Activated T-helper 1 cell treated with anti-CD3 and anti-CD28 coated beads, Interleukin-12 subunit alpha, Interleukin-12 subunit beta, Interleukin-2, Interleukin-4 antibody, amounts not matched to agents 30 ng/mL and 10 ng/mL and 1 ng/mL, durations not matched to agents 14 hours and 24 hours and 36 hours (primary cell): ENCODE results near the gene CORO2A. TPM values are rescaled to one million over a fixed set of nuclear protein-coding genes. Genes with fewer than 3 reads are reported as not detected.
"Not testable (repeated sequence)": the region's sequence is repeated elsewhere in the genome, so short reads cannot be mapped to it uniquely, and the experiment has no call there.

Source experiments
- DNase-seq: peaks from one replicate; pipeline ENCODE4 v3.0.0; 2021; ENCODE audit warnings: low spot score
- H3K27ac Mint-ChIP-seq: one replicate; pipeline ENCODE4 v1.8.0; 2021; ENCODE audit warnings: mild to moderate bottlenecking, mixed read lengths
- H3K27me3 Mint-ChIP-seq: one replicate; pipeline ENCODE4 v1.8.0; 2022; ENCODE audit warnings: mild to moderate bottlenecking, moderate library complexity, mixed read lengths; ENCODE audit not compliant: insufficient read depth
- H3K36me3 Mint-ChIP-seq: one replicate; pipeline ENCODE4 v1.8.0; 2021; ENCODE audit warnings: low read depth, mixed read lengths
- H3K4me1 Mint-ChIP-seq: one replicate; pipeline ENCODE4 v1.8.0; 2021; ENCODE audit warnings: low read depth, mixed read lengths
- H3K4me3 Mint-ChIP-seq: one replicate; pipeline ENCODE4 v1.8.0; 2021; ENCODE audit warnings: mild to moderate bottlenecking, moderate library complexity, mixed read lengths
- H3K9me3 Mint-ChIP-seq: one replicate; pipeline ENCODE4 v1.8.0; 2021; ENCODE audit warnings: mixed read lengths
- intact Hi-C: fragments of 100-400 bp; cut with micrococcal nuclease; formaldehyde crosslinking; loops from one replicate; pipeline ENCODE4 v1.15.1; 2024
- total RNA-seq: library from RNA; stranded (reverse); gene quantifications from 2 replicates; pipeline ENCODE4 v1.2.3, GENCODE V29; 2022

Gene CORO2A
- total RNA-seq, 1 donor from 2014 or later, result 1.3 TPM

DNA sequence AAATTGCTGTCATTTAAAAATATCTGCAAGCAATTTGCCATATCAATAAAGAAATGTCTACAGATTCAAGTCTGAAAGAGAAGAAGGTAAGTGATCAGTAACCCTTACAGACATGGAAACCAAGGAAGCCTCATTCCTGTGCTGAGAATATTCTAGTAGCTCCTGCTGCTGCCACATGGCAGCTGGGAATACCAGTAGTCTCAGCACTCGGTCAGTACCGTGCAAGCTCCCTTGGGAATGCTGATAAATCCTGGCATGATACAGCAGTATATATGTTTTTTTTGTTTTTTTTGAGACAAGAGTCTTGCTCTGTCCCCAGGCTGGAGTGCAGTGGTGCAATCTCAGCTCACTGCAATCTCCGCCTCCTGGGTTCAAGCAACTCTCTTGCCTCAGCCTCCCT lies 108.0 kb downstream of the CORO2A start:
- H3K27me3 Mint-ChIP-seq, result no peaks in the 10 kb centered on the region
- H3K9me3 Mint-ChIP-seq, result no peaks in the 10 kb centered on the region
- H3K27ac Mint-ChIP-seq, result no peak overlapping the region
- peaks cover 38% of the 10 kb centered on the region for H3K36me3 Mint-ChIP-seq
- intact Hi-C loops, result no loop called here
- H3K4me1 Mint-ChIP-seq, result peaks cover 56% of the 10 kb centered on the region
- no peak for DNase-seq
- no peak overlapping the region for H3K4me3 Mint-ChIP-seq

DNA sequence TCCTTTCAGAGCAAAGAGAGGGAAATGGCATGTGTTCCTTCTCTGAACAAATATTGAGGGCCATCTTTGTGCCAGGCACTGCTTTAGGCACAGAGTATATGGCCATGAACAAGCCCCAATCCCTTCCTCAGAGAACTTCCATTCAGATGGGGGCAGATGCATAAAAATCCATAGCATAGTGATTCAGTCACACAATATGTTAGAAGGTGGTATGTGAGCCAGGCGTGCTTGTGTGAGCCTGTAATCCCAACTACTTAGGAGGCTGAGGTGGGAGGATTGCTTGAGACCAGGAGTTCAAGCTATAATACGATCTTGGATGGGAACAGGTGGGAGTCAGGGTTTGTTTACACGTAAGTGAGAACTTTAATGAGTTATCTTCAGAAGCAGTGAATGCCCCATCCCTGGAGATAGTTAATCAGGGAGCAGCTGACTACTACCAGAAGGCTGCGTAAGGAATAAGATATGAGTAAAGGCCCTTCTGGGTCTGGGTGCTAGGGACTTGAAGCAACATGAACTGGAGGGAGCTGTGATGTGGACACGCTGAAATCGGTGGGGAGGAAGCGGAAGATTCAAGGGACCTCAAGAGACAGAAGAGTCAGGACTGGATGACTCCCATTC lies 108.8 kb downstream of the CORO2A start:
- no peak for DNase-seq
- Mint-ChIP-seq H3K9me3 (no peaks in the 10 kb centered on the region), H3K27ac (peak overlapping the region; percentile 27), H3K4me1 (peaks cover 60% of the 10 kb centered on the region), H3K27me3 (no peaks in the 10 kb centered on the region), H3K4me3 (no peak overlapping the region), H3K36me3 (peaks cover 41% of the 10 kb centered on the region)
- intact Hi-C loops, result no loop called here

DNA sequence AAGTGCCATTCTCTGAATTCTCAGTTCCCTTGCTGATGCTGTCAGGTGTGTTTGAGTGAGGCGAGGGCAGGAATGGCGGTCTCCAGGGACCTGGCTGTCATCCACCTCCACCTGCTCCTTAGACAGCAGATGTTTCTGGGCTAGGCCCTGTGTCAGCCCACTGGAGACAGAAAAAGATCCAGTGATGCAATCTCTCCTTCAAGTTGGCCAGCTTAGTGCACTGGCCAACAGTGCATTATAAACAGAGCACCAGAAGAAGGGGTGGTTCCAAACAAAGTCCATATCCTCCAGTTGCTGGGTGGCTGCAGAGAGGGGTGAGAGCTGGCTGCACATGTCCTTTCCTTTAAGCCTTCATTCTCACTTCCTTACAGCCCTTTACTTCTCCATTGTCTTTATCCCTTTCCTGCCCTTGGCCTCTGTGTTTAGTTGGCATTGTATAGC lies 109.4 kb downstream of the CORO2A start:
- Mint-ChIP-seq H3K27ac (peak overlapping the region; percentile 27), H3K27me3 (no peaks in the 10 kb centered on the region), H3K4me3 (no peak overlapping the region), H3K9me3 (no peaks in the 10 kb centered on the region), H3K4me1 (peaks cover 61% of the 10 kb centered on the region), H3K36me3 (peaks cover 45% of the 10 kb centered on the region)
- DNase-seq, result no peak
- intact Hi-C loops, result no loop called here

DNA sequence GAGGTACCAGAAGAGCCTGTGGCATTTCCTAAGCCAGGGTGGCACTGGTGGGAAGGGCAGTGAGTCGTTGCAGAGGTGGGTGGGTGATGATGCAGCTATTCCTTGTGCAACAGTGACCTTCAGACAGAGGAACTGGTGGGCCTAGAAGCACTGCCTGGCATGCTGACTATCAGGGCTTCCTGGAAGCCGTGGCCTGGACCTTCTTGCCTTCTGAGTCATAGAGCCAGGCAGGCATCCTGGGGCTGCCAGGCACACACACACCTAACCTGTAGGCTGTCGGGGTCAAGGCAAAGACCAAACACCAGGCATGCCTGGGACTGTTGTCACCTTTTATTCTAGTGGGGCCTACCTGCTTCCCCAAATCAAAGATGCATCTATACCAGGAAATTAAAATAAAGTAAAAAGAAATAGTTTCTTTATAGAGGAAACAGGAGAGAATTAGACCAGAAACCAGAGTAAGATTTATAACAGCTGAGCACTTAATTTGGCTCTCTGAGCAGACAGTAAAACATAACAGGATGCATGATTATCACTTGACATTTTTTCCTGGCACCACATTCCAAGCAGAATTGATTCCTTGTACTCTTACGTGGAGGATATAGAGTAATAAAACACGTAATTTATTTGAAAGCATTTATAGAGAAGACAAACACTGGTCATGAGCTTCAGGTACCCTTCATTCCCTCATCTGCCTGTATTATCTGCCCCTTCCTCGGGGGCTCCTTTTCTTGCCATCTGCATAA lies 110.8 kb downstream of the CORO2A start:
- Mint-ChIP-seq H3K27me3 (no peaks in the 10 kb centered on the region), H3K4me1 (peaks cover 66% of the 10 kb centered on the region), H3K9me3 (no peaks in the 10 kb centered on the region), H3K27ac (peak overlapping the region; percentile 68), H3K4me3 (peak overlapping the region; percentile 24), H3K36me3 (peaks cover 50% of the 10 kb centered on the region)
- no peak for DNase-seq
- intact Hi-C loops, result no loop called here

DNA sequence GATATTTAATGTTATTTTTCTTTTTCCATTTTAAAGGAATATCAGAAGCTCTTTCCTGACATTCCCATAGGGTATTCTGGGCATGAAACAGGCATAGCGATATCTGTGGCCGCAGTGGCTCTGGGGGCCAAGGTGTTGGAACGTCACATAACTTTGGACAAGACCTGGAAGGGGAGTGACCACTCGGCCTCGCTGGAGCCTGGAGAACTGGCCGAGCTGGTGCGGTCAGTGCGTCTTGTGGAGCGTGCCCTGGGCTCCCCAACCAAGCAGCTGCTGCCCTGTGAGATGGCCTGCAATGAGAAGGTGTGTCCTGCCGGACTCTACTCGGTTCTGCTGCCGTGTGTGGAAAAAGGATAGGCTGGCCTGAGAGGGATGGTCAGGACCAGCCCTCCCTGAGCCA lies 111.7 kb downstream of the CORO2A start:
- Mint-ChIP-seq H3K4me1 (peaks cover 64% of the 10 kb centered on the region), H3K36me3 (peaks cover 45% of the 10 kb centered on the region), H3K27ac (peak overlapping the region; percentile 45), H3K27me3 (no peaks in the 10 kb centered on the region), H3K4me3 (no peak overlapping the region), H3K9me3 (no peaks in the 10 kb centered on the region)
- no peak for DNase-seq
- intact Hi-C loops, result no loop called here

DNA sequence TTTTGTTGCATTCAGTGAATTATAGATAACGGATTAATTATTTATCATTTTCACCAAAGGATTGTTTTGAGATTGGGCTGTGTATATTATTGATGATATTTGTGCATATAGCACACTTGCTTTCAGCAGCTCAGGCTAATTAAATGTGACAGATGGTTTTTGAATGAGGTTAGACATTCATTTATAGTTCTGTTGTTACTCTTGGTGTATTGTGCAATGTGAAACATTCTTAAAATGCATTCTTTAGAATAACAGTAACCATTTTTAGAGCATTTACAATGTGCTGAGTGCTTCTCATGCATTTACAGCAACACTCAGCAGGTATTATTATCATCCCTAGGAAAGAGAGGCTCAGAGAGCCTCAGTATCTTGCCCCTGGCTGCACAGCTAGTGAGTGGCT lies 112.1 kb downstream of the CORO2A start:
- Mint-ChIP-seq H3K9me3 (no peaks in the 10 kb centered on the region), H3K36me3 (peaks cover 44% of the 10 kb centered on the region), H3K27me3 (no peaks in the 10 kb centered on the region), H3K4me3 (no peak overlapping the region), H3K27ac (no peak overlapping the region), H3K4me1 (peaks cover 64% of the 10 kb centered on the region)
- no peak for DNase-seq
- intact Hi-C loops, result no loop called here

DNA sequence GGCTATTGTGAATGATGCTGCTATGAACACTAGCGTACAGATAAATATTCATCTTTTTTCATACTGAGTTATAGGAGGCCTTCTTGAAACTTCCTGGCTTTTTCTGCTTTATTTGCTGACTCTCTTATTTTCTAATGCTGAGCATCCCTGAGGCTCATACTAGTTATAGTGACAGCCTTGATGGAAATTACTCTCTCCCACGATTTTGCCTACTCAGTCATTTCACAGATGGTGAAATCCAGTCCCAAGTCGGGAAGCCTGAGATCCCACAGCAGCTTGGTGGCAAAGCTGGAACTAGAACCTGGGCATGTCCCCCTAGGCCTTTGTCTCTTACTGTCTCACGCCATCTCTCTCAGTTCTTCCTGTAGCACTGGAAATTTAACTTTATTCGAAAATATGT lies 113.5 kb downstream of the CORO2A start:
- H3K9me3 Mint-ChIP-seq, result no peaks in the 10 kb centered on the region
- no peaks in the 10 kb centered on the region for H3K27me3 Mint-ChIP-seq
- peaks cover 72% of the 10 kb centered on the region for H3K4me1 Mint-ChIP-seq
- no peak overlapping the region for H3K4me3 Mint-ChIP-seq
- no peak for DNase-seq
- H3K36me3 Mint-ChIP-seq, result peaks cover 42% of the 10 kb centered on the region
- H3K27ac Mint-ChIP-seq, result peak overlapping the region; percentile 48
- intact Hi-C loops, result no loop called here

DNA sequence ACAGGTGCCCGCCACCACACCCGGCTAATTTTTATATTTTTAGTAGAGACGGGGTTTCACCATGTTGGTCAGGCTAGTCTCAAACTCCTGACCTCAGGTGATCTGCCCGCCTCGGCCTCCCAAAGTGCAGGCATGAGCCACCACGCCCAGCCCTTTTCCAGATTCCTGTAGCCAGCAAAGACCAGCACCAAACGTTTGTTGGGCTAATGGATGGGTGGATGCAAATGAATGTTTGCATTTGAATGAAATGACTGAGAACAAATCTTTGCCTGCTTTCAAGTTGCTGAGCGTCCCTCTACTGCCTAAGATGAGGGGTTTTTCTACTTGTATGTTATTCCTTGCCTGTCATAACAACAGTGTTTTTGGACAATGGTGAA lies 115.9 kb downstream of the CORO2A start:
- H3K36me3 Mint-ChIP-seq, result peaks cover 26% of the 10 kb centered on the region
- DNase-seq, H3K9me3 Mint-ChIP-seq, intact Hi-C loops, H3K27me3 Mint-ChIP-seq: not testable (repeated sequence)
- H3K4me1 Mint-ChIP-seq, result peaks cover 55% of the 10 kb centered on the region
- H3K4me3 Mint-ChIP-seq, result peak overlapping the region; percentile 7
- peak overlapping the region; percentile 92 for H3K27ac Mint-ChIP-seq

DNA sequence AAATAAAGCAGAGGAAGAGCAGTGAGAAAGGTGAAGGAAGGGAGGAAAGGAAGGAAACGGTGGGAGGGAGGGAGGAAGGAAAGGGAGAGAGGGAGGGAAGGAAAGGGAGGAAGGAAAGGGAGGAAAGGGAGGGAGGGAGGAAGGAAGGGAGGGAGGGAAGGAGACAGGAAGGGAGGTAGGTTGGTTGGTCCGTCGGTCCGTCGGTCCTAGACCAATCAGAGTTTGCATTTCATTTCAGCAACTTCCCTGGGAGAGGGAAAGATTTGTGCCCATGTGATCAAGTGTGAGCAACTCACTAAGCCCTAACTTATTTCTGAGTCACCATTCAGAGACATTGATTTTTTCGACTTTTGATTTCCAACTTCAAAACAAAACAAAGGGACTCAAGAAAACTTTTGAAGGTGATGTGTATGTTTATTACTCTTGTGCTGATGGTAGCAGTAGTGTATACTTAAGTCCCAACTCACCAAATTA lies 117.1 kb downstream of the CORO2A start:
- peak overlapping the region; percentile 92 for H3K27ac Mint-ChIP-seq
- peaks cover 47% of the 10 kb centered on the region for H3K4me1 Mint-ChIP-seq
- peak overlapping the region; percentile 61 for H3K4me3 Mint-ChIP-seq
- no peak for DNase-seq
- intact Hi-C loops, result no loop called here
- H3K36me3 Mint-ChIP-seq, result peaks cover 30% of the 10 kb centered on the region
- H3K27me3 Mint-ChIP-seq, result no peaks in the 10 kb centered on the region
- no peaks in the 10 kb centered on the region for H3K9me3 Mint-ChIP-seq

DNA sequence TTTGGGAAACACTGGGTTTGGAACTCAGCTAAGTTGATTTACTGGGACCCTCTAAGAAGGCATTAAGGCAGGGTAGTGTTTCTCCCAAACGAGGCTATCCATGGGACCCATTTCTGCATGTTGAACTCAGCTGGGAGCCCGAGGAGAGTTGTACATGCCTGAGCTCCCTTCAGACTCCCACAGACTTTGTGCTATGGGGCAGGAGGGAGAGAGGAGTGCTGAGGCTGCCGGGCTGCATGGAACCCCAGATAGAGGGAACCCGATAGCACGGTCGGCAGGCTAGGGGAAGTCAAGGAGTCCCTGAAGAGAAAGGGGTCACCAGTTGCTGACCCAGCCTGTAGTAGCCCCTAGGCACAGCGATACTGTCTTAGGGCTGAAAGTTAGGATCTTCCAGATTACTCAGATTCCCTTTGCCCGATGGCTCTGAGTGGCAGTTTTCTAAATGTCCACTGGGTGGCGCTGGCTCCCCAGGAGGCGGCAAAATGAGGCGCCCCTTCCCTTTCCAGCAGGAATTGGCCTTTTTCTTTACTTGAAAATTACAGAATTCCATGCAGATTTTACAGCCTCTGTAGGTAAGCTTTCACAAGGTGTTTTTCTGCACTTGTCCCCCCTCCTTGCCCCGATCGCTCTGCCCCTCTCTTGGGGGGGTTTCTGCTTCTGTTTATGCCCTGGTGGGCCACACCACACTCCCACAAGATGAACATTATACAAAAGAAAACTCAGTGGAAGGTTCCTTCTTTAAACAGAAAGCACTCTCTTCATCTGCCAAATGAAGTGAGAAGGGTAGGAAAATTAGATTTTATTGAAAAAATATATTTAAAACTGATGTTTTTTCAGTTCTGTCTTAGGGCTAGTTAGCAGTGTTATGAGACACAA lies 118.1 kb downstream of the CORO2A start:
- Mint-ChIP-seq H3K36me3 (peaks cover 29% of the 10 kb centered on the region), H3K4me1 (peaks cover 43% of the 10 kb centered on the region), H3K9me3 (no peaks in the 10 kb centered on the region), H3K27ac (peak overlapping the region; percentile 92), H3K27me3 (no peaks in the 10 kb centered on the region), H3K4me3 (no peak overlapping the region)
- intact Hi-C loops, result loop anchor here (1.0 kb wide), 5 partner anchors 17 to 189 kb away; no protein-coding TSS in a partner anchor
- DNase-seq, result peak; percentile 54

DNA sequence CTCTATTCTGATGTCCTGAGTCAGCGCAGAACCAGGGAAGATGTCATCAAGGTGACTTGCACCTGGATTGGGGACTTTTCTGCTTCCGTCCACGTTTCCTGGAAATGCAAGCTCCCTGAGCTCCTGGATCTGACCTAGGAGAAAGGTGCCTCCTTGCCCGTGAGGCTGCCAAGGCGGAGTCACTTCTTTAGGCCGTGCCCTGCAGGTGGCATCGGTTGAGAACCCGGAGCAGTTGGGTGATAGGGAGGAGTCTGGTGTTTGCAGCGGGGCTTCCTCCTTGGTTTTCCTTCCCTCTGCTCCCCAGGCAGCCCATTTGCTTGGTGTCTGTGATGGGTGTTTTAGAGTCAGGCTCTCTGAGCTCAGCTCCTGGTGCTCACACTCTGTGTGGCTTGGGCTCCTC lies 120.7 kb downstream of the CORO2A start:
- peaks cover 18% of the 10 kb centered on the region for H3K36me3 Mint-ChIP-seq
- DNase-seq, result no peak
- H3K4me3 Mint-ChIP-seq, result no peak overlapping the region
- H3K4me1 Mint-ChIP-seq, result peaks cover 32% of the 10 kb centered on the region
- H3K9me3 Mint-ChIP-seq, result no peaks in the 10 kb centered on the region
- no peak overlapping the region for H3K27ac Mint-ChIP-seq
- intact Hi-C loops, result no loop called here
- no peaks in the 10 kb centered on the region for H3K27me3 Mint-ChIP-seq
